Measurements from ENCODE around the gene EIF3B.
"Not testable (repeated sequence)": the region's sequence is repeated elsewhere in the genome, so short reads cannot be mapped to it uniquely, and the experiment has no call there.

The EIF3B gene

DNA sequence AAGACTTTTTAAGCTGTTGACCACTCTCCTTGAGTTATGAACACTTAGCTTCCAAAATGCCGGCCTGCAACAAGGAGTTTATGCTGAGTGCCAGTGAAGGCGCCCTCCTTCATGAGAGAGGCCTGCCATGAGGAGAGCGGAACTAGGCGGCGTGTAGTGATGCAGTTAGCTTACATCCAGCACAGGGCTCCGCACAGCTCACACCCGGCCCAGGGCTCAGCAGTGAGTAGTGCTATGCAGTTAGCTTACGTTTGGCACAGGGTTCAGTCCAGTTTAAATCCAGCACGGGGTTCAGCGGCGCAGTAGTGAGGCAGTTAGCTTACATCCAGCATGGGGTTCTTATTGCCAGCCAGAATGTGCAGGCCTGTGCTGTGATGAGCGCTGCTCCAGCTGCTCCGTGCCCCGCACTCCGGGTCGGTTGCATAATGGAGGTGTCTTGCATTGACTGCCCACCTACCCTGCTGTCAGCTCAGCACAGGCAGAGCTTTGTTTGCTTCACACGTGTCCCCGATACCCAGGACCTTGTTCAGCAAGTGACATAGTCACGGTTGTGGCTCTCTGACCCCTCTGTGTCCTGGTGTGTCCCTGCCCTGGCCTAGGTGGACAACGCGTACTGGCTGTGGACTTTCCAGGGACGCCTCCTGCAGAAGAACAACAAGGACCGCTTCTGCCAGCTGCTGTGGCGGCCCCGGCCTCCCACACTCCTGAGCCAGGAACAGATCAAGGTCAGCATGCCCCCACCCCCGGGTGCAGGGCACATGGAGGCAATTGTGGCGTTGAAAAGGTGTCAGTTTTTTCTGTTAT is 21.9 kb downstream of the EIF3B start:
- no peak for DNase-seq (ENCODE audit: low read depth in 2 of 2)

DNA sequence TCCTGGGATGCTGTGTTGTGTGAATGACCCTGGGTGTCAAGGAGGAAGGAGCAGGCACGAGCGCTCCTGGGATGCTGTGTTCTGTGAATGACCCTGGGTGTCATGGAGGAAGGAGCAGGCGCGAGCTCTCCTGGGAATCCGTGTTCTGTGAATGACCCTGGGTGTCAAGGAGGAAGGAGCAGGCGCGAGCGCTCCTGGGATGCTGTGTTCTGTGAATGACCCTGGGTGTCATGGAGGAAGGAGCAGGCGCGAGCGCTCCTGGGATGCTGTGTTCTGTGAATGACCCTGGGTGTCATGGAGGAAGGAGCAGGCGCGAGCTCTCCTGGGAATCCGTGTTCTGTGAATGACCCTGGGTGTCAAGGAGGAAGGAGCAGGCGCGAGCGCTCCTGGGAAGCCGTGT is 22.9 kb downstream of the EIF3B start:
- not testable (repeated sequence) for DNase-seq (ENCODE audit: low read depth in 2 of 2)

DNA sequence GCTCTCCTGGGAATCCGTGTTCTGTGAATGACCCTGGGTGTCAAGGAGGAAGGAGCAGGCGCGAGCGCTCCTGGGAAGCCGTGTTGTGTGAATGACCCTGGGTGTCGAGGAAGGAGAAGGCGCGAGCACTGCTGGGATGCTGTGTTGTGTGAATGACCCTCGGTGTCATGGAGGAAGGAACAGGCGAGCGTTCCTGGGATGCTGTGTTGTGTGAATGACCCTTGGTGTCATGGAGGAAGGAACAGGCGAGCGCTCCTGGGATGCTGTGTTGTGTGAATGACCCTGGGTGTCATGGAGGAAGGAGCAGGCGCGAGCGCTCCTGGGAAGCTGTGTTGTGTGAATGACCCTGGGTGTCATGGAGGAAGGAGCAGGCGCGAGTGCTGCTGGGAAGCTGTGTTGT is 23.5 kb downstream of the EIF3B start:
- DNase-seq (ENCODE audit: low read depth in 2 of 2) = not testable (repeated sequence)

- no peak for DNase-seq (ENCODE audit: low read depth in 2 of 2)
Measured at GRCh38 chr7:2379161-2379560, 24.5 kb downstream of the EIF3B start.

DNA sequence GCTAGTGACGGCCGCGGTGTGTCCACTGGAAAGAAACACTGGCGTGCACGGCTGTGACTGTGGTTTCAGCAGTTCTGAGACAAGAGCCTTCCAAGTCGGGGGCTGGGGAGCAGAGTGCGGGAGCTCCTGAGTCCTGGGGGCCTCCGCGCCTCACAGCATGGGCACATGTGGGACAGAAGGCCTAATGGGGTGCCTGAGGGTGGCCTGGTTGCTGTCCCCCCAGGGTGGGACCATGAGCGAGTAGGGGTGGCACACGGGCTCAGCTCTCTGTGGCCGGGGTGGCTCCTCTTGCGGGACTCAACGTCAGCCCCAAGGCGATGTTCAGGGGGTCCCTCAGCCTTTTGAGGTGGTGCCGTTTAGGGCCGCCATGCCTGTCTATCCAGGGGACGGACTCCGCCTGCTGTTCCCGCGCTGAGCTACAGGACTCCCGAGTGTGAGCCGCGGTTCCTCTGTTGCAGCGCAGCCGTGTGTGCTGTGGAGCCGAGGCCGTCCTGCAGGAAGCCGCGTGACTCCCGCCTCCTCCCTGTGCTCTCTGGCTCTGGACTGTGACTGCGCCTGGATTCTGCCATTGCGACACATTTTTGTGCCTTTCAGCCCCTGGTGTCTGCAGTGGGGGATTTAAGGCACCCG is 25.3 kb downstream of the EIF3B start:
- no peak for DNase-seq (ENCODE audit: low read depth in 2 of 2)

GRCh38 chr7:2380461-2380860 is 25.8 kb downstream of the EIF3B start:
- no peak for DNase-seq (ENCODE audit: low read depth in 2 of 2)

DNA sequence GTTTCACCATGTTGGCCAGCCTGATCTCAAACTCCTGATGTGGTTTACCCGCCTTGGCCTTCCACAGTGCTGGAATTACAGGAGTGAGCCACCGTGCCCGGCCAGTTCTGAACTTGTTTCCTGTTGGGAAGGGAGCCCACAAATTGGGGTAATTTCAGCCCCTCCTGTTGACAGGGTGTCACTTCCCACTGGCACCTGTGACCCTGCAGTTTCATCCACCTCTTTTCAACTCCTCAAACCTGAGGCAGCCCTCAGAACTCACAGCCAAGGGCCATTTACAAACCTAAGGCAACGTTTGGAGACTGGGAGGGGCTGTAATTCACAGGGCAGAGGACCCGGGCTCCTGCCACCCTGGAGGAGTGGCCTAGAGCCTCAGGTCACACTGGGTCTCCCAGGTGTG is 26.6 kb downstream of the EIF3B start:
- DNase-seq (ENCODE audit: low read depth in 2 of 2) = no peak

GRCh38 chr7:2381881-2382509 is 27.4 kb downstream of the EIF3B start:
- no peak for DNase-seq (ENCODE audit: low read depth in 2 of 2)

- no peak for DNase-seq (ENCODE audit: low read depth in 2 of 2)
Measured at GRCh38 chr7:2383543-2384274, 29.1 kb downstream of the EIF3B start.

DNA sequence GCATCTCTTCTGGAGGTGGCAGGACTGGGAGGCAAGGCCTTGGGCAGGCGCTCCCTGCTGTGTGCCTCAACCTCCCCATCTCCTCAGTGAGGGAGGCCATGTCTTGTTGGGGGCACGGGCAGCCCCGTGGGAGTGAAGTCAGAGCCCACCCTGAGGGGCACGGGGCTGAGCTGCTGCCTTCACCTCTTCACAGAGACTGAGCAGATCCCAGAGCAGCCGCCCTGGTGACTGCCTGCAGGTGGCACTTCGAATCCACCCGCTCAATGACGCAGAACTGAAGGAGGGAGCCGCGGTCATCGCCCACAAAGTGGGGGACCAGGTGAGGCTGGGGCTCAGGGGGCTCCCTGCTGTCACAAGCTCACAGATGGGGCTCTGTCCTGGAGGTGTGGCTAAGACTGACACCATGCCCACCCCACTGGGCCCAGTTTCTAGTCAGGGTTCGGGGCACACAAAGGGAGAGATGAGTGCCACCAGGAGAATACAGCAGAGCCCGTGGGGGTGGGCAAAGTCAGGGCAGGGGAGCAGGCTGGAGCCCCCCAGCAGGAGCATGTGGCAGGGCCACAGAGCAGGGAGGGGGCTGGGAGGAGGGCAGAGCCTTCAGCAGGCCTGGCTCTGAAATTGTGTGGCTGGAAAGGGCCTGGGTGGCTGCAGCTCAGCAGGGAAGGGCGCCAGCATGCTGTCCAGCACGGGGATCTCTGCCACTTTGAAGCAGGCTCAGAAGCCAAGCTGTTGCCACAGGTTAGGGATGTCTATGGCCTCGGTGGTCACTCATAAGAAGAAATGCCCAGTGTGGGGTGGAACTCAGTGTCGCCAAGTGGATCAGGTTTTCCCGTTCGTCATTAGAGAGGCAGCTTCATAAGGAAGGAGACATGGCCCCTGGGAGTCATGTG is 30.0 kb downstream of the EIF3B start:
- DNase-seq (ENCODE audit: low read depth in 2 of 2) = no peak

DNA sequence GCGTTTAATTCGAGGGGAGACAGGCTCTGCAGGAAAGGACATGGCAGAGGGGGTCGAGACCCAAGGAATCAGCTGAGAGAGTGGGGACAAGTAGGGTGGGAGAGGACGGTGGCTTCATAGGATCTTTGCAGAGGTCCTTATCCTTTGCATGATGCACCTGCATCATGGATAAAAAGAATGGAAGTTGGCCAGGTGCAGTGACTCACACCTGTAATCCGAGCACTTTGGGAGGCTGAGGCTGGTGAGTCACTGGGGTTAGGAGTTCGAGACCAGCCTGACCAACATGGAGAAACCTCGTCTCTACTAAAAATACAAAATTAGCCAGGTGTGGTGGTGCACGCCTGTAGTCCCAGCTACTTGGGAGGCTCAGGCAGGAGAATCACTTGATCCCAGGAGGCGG is 31.5 kb downstream of the EIF3B start:
- DNase-seq (ENCODE audit: low read depth in 2 of 2) = not testable (repeated sequence)

- DNase-seq (ENCODE audit: low read depth in 2 of 2) = no peak
Measured at GRCh38 chr7:2386964-2387669, 32.5 kb downstream of the EIF3B start.

DNA sequence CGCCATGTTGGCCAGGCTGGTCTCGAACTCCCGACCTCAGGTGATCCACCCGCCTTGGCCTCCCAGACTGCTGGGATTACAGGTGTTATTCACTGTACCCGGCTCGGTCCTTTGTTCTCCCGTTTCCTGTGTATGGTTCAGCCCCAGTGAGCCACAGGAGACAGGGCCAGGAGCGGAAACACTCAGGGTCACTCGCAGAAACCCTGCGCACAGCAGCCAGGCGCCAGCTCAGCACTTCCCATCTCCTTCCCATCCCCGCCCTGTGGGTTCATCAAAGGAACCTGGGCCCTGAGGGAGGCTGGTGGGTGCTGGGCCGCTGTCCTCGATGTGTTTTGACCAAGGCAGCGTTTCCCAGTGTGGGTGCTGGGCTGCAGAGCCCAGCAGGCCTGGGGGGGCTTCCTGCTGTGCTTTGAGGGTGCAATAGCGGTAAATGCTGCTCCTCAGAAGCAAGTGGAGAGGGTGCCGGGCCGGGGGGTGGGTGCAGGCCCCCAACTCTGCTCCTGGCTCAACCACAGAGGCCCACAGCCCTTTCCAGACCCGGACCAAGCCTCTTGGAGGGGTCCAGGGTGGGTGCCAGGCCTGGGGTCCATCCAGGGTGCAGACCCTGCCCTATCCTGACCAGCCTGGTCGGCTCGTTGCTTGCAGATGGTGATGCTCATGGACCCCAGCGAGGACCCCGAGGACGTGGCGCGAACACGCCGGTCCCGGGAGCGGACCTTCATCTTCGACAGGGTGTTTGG is 33.4 kb downstream of the EIF3B start:
- no peak for DNase-seq (ENCODE audit: low read depth in 2 of 2)

- no peak for DNase-seq (ENCODE audit: low read depth in 2 of 2)
Measured at GRCh38 chr7:2388637-2388954, 34.0 kb downstream of the EIF3B start.

- not testable (repeated sequence) for DNase-seq (ENCODE audit: low read depth in 2 of 2)
Measured at GRCh38 chr7:2390020-2390816, 35.6 kb downstream of the EIF3B start.

DNA sequence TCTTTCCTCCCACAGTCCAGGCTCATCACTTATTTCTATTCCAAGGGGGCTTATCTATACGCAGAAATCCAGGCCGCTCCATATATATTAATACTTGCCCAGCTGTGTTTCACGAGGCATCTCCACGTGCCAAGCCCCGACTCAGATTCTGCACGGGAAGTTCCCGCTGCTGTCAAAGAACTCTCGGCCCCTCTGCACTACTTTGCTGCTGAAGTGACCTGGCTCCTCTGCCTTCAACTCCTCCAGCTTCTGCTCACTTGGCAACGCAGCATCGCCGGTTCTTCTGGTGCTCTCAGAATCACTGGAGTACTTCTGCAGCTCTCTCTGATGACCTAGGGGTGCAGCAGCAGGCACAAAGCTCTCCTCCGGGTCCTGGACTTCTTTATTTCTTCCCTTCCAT is 39.1 kb downstream of the EIF3B start:
- no peak for DNase-seq (ENCODE audit: low read depth in 2 of 2)

- no peak for DNase-seq (ENCODE audit: low read depth in 2 of 2)
Measured at GRCh38 chr7:2394566-2395082, 40.0 kb downstream of the EIF3B start.

- DNase-seq (ENCODE audit: low read depth in 2 of 2) = no peak
Measured at GRCh38 chr7:2398506-2398905, 43.9 kb downstream of the EIF3B start.
